ENCODE results near the gene MAST4.

MAST4 gene

GRCh38 chr5:67027171-67027570 is 431.0 kb downstream of the MAST4 start:
- DNase-seq: no peak

DNA sequence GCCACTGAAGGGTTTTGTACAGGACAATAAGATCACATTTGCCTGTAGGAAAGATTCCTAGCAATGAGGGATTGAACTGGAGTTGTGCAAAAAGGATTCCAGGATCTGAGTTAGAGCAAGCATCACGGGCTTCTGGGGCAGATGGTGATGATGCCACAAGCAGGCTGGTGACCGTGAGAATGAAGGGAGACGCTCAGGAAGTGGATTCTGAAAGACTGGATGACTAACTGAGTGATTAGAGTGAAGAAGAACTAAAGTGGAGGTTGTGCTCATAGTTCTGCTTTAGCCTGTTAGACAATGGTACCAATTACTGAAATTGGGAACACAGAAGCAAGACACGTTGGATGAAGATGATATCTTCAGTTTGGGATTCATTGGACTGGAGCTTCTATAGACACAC is 432.2 kb downstream of the MAST4 start:
- no peak for DNase-seq

- DNase-seq: no peak
Measured at GRCh38 chr5:67028941-67029340, 432.7 kb downstream of the MAST4 start.

DNA sequence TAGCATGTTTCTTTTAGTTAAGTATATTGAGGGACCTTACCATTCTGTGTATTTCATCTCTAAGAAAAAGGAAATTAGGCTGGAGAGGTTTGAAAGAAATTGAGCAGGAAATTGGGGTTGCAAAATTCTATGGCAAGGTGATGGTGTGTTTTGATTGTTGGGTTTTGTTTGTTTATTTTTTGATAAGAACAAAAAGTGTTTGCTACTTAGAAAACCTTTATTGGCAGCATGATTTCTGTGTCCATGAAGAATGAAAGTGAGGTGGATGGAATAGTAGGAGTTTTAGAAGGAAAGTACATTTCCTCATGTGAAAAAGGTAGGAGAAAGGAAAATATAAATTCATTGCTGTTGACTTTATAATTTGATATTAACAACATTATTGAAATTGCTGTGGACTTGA is 433.3 kb downstream of the MAST4 start:
- DNase-seq: no peak

- DNase-seq: no peak
Measured at GRCh38 chr5:67030289-67031056, 434.3 kb downstream of the MAST4 start.

DNA sequence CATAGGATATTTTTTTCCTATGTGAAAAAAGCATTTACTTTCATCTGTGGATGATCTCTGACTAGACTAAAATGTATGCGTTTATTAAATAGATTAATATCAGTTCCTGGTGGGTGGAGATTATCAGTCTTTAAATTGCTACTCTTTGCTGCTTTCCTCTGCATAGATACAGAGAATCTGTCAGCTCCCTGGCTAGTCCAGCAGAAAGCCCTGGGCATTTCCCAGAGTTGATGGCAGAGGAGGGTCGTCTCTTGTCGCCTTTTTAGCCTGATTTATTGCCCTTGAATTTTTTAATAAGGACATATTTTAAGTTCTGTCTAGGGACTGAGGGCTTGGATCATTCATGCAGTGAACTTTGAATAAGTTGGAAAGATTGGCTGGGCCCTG is 434.9 kb downstream of the MAST4 start:
- no peak for DNase-seq

- DNase-seq: no peak
Measured at GRCh38 chr5:67031692-67032091, 435.5 kb downstream of the MAST4 start.

DNA sequence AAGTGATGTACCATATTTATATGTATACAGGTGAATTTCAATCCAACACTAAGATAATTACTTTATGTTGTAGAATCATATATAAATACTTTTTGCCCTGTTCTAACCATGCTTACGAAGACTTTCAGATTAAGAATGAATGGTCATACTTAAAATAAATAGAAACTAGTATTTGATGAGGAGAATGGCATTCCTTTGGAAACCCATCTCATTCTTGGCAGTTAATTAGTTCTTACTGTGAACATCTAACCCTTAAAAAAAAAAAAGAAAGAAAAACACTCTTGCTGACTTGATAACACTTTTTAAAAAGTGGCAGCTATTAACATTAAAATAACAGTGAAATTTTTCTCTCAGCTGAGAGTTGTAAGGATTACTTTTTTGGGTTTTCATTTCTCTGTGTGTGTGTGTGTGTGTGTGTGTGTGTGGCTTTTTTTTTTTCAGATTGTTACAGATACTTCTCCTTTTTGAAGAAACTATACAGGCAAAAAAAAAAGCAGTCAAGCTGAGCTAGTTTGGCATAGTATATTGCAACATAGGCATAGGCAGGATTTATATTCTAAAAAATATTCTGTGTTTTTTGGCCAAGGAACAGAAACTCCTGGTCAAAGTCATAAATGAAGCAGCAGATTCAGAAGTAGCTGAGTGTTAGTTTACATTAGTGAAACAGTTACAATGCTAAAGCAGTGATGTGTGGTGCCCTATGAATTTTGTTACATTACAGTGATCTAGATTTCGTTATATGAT is 436.9 kb downstream of the MAST4 start:
- no peak for DNase-seq

GRCh38 chr5:67033880-67034651 is 437.9 kb downstream of the MAST4 start:
- no peak for DNase-seq

- DNase-seq: no peak
Measured at GRCh38 chr5:67035098-67035740, 439.0 kb downstream of the MAST4 start.

GRCh38 chr5:67037171-67037570 is 441.0 kb downstream of the MAST4 start:
- no peak for DNase-seq

- no peak for DNase-seq
Measured at GRCh38 chr5:67038817-67039603, 442.8 kb downstream of the MAST4 start.

DNA sequence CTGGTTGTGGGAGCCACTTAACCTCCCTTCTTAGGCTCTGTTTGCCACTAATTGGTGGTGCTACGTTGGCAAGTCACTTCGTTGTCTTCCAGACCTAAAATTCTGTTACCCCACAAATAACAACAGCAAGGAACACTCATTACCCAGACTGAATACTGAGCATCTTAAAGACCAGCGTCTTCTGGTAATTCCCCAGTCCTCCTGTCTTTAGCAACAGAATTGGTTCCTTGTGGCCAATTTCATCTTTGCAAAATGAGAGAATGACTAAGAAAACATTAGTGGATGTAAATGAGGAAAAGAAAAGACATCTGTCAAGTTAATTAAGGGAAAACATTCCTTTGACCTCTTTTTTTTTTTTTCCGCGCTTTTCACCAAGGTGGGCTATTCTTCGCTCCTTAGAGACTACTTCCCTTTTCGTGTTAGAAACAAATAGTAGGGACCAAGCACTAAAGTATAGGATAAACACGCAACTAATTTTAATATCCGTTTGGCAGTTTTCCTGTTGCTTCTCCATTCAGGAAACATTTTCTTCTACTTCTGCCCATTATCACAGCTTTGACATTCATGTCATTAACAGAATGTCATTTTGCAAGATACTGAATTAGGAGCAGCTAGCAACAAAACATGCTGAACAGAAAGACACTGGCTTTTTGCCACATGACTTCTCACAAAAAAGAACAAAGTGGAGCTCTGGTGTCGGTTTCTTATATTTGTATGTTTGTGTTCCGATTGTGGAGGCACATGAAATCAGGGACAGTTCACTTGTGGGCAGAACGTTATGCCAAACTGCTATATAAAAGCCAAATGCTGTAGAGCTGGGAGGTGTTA is 446.2 kb downstream of the MAST4 start:
- DNase-seq: no peak

GRCh38 chr5:67043796-67044511 is 447.8 kb downstream of the MAST4 start:
- no peak for DNase-seq

GRCh38 chr5:67045816-67046740 is 449.9 kb downstream of the MAST4 start:
- DNase-seq: no peak

GRCh38 chr5:67047160-67047559 is 451.0 kb downstream of the MAST4 start:
- DNase-seq: no peak

DNA sequence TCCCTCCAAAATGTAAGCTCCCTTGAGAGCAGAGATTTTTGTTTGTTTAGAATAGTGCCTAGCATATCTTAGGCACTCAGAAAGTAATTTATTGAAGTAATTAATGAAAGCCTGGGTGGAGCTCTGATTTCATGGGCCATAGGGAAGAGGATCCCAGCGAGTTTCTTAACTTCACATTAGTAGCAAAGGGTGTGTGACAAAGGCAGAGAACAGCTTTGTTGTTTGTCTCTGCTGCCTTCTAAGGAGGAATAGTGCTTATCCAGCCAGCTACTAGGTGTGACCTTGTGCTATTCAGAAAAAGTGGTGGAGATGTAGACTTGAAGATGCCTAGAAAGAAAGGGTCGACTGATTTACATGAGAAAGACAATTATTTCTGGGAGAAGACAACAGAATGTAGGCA is 451.4 kb downstream of the MAST4 start:
- DNase-seq: no peak

DNA sequence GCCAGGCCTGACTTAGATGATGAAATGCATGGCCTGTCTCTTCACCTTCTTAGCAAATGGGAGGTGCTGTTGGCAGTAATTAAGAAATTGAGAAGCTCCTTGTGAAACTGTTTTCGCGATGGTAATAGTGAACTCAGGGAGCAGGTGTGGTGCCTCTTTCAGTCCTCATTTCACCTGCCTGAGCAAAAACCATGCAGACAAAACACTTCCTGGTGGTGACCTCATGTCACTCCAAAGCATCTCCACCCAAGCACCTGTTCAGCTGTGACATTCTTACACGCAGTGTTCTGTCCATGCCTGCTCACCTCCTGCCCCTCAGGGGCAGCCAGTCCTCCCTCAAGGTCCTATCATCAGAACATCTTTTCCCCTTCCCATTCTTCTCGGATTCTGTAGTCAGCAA is 453.9 kb downstream of the MAST4 start:
- DNase-seq: no peak

GRCh38 chr5:67050635-67051034 is 454.4 kb downstream of the MAST4 start:
- no peak for DNase-seq

GRCh38 chr5:67051164-67051563 is 455.0 kb downstream of the MAST4 start:
- no peak for DNase-seq

Data from NCI-H2081 (cell line).